DND-41 (cell line): ENCODE data around the gene ZNF629.

Source experiments
- ATAC-seq: fragments of 200-7000 bp; cut with Tn5 transposase; 3 replicates; pipeline ENCODE4 v1.9.1; 2021; ENCODE audit warnings: low read depth; ENCODE audit not compliant: insufficient read depth
- DNase-seq: peaks from one replicate; pipeline ENCODE4 v3.0.0-alpha.2; 2020
- H2AFZ ChIP-seq: 2 replicates; pipeline ENCODE4 v1.6.0; 2012; ENCODE audit warnings: low read depth, low read length
- H3K27ac ChIP-seq: 2 replicates; pipeline ENCODE4 v1.5.1; 2012; ENCODE audit warnings: low read length, inconsistent platforms
- H3K27me3 ChIP-seq: fragments of 200-600 bp; sonication (generic); 2 replicates; pipeline ENCODE4 v1.6.0; 2012; ENCODE audit warnings: low read length, mild to moderate bottlenecking, inconsistent platforms; ENCODE audit not compliant: insufficient read depth, poor library complexity
- H3K36me3 ChIP-seq: 2 replicates; pipeline ENCODE4 v1.5.1; 2012; ENCODE audit warnings: low read length, inconsistent platforms; ENCODE audit not compliant: insufficient read depth
- H3K4me1 ChIP-seq: 2 replicates; pipeline ENCODE4 v1.5.1; 2012; ENCODE audit warnings: mild to moderate bottlenecking, low read length; ENCODE audit not compliant: insufficient read depth
- H3K4me2 ChIP-seq: 2 replicates; pipeline ENCODE4 v1.6.0; 2012; ENCODE audit warnings: mild to moderate bottlenecking, moderate library complexity, low read length, inconsistent platforms; ENCODE audit not compliant: insufficient read depth
- H3K4me3 ChIP-seq, 2 experiments: fragments of 200-600 bp in 1 of 2; shearing (Covaris generic) in 1 of 2; 2 replicates each; pipeline ENCODE4 v1.5.1; 2012 to 2016; ENCODE audit warnings: inconsistent platforms in 2 of 2, low read length in 2 of 2, mild to moderate bottlenecking in 2 of 2, low read depth in 1 of 2, moderate library complexity in 1 of 2
- H3K79me2 ChIP-seq: 2 replicates; pipeline ENCODE4 v1.6.0; 2012; ENCODE audit warnings: low read length, inconsistent platforms; ENCODE audit not compliant: insufficient read depth
- H3K9ac ChIP-seq: 2 replicates; pipeline ENCODE4 v1.6.0; 2012; ENCODE audit warnings: low read depth, mild to moderate bottlenecking, inconsistent platforms, low read length, moderate library complexity
- H3K9me3 ChIP-seq: 2 replicates; pipeline ENCODE4 v1.5.1; 2012; ENCODE audit warnings: low read length, moderate library complexity, mild to moderate bottlenecking, inconsistent platforms; ENCODE audit not compliant: insufficient read depth, severe bottlenecking
- H4K20me1 ChIP-seq: 2 replicates; pipeline ENCODE4 v1.6.0; 2012; ENCODE audit warnings: low read length; ENCODE audit not compliant: insufficient read depth
- CTCF ChIP-seq: IDR thresholded peaks from 2 replicates; pipeline ENCODE4 v1.5.1; 2012; ENCODE audit warnings: borderline replicate concordance, low read length, moderate library complexity, mild to moderate bottlenecking; ENCODE audit not compliant: poor library complexity, severe bottlenecking; ENCODE audit errors: extremely low read depth
- EZH2 ChIP-seq: IDR thresholded peaks from 3 replicates; pipeline ENCODE4 v1.6.1; 2012; ENCODE audit warnings: borderline replicate concordance, low read depth, mild to moderate bottlenecking, moderate library complexity, low read length, inconsistent platforms; ENCODE audit not compliant: severe bottlenecking

ZNF629 gene

GRCh38 chr16:30771726-30772125 lies 15.3 kb downstream of the ZNF629 start:
- DNase-seq, result no peak
- no peak overlapping the region for H3K27ac ChIP-seq
- no peak overlapping the region for H2AFZ ChIP-seq
- H3K4me1 ChIP-seq, result peaks cover 20% of the 10 kb centered on the region
- H3K4me3 ChIP-seq, result no peak overlapping the region
- no peak overlapping the region for H3K4me2 ChIP-seq
- no peak for TF ChIP-seq EZH2
- TF ChIP-seq CTCF, result no peak
- no peaks in the 10 kb centered on the region for H3K27me3 ChIP-seq
- H3K9me3 ChIP-seq, result no peaks in the 10 kb centered on the region
- peaks cover 79% of the 10 kb centered on the region for H3K36me3 ChIP-seq
- no peak overlapping the region for H3K9ac ChIP-seq
- ATAC-seq, result no peak
- peaks cover 16% of the 10 kb centered on the region for H4K20me1 ChIP-seq
- H3K79me2 ChIP-seq, result peaks cover 10% of the 10 kb centered on the region

- H3K79me2 ChIP-seq, result peaks cover 5% of the 10 kb centered on the region
- peaks cover 2% of the 10 kb centered on the region for H3K4me1 ChIP-seq
- peaks cover 19% of the 10 kb centered on the region; the same call in 1 of the 2 replicates for H4K20me1 ChIP-seq
- no peaks in the 10 kb centered on the region for H3K27me3 ChIP-seq
- DNase-seq, result no peak
- H2AFZ ChIP-seq, result no peak overlapping the region
- H3K36me3 ChIP-seq, result peaks cover 97% of the 10 kb centered on the region
- no peak for ATAC-seq
- no peak for TF ChIP-seq EZH2
- no peak for TF ChIP-seq CTCF
- H3K4me3 ChIP-seq, result no peak overlapping the region
- no peak overlapping the region for H3K4me2 ChIP-seq
- H3K9ac ChIP-seq, result no peak overlapping the region
- no peaks in the 10 kb centered on the region for H3K9me3 ChIP-seq
- no peak overlapping the region for H3K27ac ChIP-seq
Observed at GRCh38 chr16:30769379-30770089, 17.5 kb downstream of the ZNF629 start.

- Histone ChIP-seq H3K27me3 (no peaks in the 10 kb centered on the region), H3K4me3 (no peak overlapping the region), H4K20me1 (peaks cover 24% of the 10 kb centered on the region; the same call in 1 of the 2 replicates), H3K79me2 (peaks cover 12% of the 10 kb centered on the region), H3K4me2 (no peak overlapping the region), H3K36me3 (peaks cover 97% of the 10 kb centered on the region), H3K4me1 (peaks cover 6% of the 10 kb centered on the region; the same call in 1 of the 2 replicates), H2AFZ (no peak overlapping the region), H3K9me3 (no peaks in the 10 kb centered on the region), H3K27ac (no peak overlapping the region), H3K9ac (no peak overlapping the region)
- TF ChIP-seq EZH2 (no peak), CTCF (no peak)
- ATAC-seq (no peak), DNase-seq (no peak)
Observed at GRCh38 chr16:30768583-30769181, 18.3 kb downstream of the ZNF629 start.
